HG02938 (cell line): Measurements from ENCODE around the gene ESAM.

ENCODE experiments used
- ATAC-seq: cut with Tn5 transposase; IDR thresholded peaks from one replicate; pipeline ENCODE4 v1.9.1; 2021; ENCODE audit warnings: mild to moderate bottlenecking, moderate library complexity; ENCODE audit not compliant: unreplicated experiment

Gene ESAM

DNA sequence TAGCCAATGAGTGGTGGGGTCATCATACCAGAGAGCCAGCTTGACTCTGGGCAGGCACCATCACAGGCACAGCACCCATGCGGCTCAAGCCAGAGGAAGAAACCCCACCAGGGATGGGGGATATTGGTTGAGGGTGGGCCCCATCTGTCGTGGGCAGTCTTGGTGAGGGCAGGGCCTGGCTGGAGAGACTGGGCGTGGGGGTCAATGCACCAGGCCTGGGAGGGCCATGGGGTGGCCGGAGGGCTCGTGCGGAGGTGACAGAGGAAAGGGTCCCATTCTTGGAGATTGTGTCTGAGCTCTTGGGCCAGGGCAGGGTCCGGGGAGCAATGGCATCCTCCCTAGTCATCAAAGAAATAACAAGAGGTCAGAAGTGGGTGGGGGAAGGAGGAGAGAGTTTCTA lies 8.5 kb downstream of the ESAM start:
- no peak for ATAC-seq

DNA sequence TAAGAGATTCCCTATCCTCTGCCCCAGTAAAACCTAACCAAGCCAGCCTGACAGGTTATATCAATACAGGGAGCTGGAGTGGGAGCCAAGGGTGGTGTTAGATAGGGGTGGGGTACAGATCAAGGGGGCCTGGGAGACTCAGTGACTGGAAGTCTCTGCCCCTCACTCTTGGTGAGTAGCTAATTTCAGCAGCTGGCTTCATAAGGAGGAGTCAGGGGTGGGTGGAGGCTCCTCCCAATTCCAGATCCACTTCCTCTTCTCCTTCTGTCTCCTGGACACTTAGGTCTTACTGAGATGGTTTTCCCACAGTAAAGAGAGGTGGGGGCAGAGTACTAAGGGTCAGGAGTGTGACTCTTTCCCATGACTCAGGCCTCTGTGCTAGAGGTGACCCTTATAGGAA lies 8.9 kb downstream of the ESAM start:
- no peak for ATAC-seq

DNA sequence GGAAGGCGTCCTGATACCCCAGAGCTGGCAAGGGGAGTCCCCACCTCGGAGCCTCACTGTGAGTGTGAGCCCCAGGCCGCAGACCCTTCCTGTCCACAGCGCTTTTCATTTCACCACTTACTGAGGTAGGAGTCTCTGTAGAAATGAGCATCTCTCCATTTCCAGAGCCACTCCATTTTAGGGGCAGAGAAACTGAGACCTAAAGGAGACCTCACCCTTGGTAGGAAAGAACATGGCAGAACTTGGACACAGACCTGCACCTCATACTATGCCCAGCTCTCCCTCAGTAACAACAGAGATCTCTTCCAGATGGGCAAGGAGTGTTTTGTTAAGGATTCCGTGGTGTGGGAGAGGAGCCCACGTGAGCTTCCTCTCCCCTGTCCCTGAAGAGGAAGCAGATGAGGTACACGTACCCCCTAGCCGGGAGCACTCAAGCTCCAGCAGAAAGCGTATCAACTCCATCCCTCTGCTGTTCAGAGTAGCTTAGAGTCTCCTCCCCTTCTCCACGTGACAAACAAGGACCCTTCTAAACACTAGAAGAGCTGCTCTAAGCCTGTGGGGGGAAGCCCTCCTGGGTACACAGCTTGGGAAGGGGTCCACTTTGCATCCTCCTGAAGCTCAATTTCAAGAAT lies 9.5 kb downstream of the ESAM start:
- ATAC-seq = no peak

DNA sequence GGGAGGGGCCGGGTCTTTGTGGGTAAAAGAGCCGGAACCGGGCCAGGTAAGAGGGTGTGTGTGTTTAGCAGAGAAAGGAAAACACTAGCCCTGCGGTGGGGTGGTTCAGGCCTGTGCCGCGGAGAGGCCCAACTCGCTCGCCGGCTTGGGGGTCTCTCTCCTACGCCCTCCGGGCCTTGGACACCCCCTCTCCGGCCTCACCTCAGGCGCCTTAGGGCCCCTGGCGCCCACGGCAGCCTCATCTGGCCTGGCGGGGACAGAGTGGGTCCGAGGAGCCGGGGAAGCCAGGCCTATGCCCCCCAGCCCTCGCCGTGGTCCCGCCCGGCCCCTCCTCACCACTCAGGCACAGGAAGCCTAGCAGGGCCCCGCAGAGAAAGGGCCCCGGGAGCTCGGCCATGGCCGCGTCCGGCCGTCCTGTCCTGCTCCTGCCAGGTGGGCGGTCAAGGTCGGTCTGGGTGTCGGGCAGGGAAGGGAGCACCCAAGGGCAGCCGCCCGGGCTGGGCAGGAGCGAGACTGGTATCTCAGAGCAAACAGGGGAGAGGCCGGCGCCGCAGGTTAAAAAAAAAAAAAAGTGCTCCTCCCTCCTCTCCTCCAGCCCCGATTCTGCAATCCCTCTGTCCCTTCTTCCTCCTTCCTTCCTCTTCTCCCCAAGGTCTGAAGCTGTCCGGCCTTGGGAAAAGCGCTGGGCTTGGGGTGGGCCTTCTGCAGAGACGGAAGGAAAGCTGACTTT lies 10.2 kb downstream of the ESAM start, which contains the start of gene VSIG2:
Gene VSIG2 (minus strand): TSS at position 515 of the 730 bp plus-strand sequence. CDS start 118 bp downstream, at position 397.
- no peak for ATAC-seq

DNA sequence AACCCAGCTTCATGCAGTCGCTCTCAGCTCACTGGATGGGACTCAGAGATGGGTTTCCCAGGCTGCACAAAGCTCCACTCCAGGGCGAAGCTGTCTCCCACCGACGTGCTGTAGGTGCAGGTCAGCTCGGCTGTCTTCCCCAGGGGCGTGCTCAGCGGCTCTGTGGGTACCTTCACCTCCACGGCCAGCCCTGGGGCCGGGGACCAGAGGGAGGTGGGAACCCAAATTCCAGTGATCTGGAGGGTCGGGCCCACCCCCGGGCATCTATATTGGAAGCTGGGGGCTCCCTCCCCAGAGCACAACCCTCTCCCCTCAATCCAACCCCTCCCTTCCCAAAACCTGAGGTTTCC lies 10.7 kb downstream of the ESAM start:
- ATAC-seq = no peak

DNA sequence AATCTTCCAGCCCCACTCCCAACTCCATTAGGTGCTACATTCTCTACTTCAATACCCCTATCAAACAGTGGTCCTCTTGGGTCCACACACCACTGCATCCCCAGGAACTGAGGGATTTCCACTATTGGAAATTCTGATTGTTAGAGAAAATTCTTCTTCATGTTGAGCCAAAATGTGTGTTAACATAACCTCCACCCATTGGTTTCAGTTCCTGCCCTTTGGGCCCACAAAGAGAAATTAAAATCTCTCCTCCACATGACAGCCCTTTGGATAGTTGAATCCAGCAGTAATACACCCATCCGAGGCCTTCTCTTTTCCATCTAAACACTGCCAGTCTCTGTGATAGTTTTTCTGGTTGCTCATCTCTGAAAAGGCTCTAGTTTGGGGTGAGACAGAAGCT lies 12.2 kb downstream of the ESAM start:
- no peak for ATAC-seq

DNA sequence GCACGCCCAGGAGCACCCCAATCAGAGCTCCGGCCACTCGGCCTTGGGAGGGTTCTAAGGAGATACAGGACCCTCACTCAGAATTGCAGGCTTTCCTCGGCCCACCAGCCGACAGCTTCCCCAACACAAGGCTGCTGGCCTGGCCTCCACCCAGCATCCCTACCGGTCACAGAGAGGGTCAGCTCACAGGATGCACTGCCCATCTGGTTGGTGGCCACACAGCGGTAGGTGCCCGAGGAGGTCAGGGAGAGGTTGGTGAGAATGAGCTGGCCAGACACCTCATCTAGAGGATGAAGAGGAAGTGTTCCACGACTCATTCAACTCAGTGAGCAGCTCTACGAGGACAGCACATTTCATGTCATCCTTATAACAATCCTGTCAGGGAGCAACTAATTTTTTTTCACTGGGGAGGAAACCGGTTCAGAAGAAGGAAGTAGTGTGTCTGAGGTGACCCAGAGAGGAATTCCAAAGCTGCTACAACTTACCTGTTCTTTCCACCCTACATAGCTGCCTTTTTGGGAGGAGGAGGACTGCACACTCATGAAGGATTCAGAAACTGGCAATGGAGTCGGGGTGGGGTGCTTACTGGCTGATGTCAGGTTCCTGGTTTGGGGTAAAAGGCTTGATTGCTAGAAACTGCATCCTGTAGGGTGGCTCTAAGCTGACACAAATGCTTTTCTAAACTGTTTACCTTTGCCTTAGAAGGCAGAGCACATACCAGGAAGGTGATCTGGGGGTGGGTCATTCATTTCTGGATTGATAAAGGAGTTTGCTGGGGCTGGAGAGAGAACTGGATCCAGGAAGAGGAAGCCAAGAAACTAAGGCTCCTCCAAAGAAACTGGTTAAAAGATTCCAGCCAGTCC lies 13.4 kb downstream of the ESAM start:
- ATAC-seq = no peak

DNA sequence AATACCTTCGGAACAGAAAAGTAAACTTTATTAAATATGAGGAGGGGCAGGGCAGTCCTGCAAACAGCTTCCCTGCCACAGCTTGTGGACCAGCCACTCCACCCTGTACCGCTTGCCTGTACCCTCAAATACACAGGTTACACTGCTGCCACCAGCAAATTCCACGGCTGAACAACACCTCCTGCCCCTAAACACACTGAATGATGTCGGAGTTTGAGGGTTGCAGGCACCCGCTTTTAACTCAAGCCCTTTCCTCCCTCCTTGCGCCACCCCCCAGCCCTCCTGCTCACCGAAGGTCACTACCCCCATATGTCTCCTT lies 14.0 kb downstream of the ESAM start:
- ATAC-seq = no peak

DNA sequence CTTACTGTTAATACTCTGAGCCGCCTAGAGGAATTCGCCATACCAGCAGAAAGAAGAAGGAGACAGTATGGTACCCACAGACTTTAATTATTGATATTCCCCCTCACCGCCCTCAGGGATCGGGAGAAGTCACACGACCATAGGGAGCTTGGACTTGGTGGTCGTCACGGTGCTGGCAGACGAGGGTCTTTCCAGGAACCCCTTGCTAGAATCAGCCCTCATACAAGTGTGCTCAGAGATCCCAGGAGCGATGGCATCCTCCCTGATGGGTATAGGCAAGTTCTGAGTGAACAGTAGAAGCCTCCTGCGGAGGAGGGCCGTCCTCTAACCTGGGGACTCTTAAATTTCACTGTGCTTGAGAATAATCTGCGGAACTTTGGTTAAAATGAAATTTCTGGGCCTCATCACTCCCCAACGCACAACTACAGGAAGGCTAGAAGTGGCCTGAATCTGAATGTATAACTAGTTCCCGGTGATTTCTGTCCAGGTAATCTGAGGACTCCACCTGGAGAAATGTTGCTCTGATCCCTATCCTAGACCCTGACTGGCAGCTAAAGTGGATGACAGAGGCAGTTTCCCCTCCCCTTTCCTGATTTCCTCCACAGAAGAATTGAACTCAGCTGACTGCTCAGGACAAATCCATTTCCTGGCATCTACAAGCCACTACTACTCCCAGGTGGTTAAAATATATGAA lies 14.5 kb downstream of the ESAM start:
- no peak for ATAC-seq

DNA sequence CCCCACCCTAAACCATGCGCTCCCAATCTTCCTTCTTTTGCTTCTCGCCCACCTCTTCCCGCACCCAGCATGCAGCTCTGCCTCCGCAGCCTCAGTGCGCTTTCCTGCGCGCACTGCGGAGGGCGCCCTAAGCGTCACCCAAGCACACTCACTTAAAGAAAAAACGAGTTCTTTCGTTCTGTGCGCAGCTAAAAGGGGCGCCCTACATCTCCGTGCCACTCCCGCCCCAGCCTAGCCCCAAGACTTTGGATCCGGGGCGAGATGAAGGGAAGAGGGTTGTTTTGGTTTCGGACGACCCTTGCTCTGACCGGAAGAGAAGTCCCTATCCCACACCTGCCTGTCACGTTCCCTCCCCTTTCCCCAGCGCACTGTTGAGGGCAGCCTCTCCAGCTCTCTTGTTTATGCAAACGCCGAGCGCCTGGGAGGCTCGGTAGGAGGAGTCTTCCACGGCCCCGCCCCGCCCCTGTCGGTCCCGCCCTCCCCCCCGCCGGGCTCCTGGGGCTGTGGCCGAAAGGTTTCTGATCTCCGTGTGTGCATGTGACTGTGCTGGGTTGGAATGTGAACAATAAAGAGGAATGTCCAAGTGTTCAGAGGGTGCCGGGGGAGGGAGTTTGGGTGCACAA lies 15.4 kb downstream of the ESAM start:
- peak; percentile 88 for ATAC-seq

DNA sequence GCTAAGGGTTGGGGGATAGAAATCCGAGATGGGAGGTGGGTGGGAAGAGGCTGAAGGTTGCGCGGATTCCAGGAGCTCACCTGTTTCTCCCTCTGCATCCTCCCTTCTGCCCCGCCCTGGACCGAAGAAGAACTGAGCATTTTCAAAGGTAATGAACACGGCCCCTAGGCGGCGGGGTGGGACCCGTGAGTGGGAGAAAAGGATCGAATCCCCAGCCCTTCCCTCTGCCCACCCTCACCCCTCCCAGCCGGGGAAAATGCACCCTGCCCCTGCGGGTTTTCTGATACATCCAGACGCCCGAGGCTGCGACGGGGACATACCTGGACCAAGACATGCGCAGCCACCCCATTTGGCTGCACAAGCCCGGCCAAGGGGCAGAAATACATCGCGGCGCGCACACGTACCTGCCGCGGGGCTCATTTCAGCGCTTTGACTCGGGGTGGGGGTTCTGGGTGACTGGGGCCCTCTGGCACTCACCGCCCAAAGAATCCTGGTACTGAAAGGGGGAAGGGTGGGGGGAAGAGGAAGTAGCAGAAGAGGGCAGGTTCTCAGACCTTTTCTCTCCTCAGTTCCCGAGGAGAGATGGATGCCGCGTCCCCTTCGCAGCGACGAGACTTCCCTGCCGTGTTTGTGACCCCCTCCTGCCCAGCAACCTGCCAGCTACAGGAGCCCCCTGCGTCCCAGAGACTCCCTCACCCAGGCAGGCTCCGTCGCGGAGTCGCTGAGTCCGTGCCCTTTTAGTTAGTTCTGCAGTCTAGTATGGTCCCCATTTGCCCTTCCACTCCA lies 16.1 kb downstream of the ESAM start:
- ATAC-seq = peak; percentile 19

DNA sequence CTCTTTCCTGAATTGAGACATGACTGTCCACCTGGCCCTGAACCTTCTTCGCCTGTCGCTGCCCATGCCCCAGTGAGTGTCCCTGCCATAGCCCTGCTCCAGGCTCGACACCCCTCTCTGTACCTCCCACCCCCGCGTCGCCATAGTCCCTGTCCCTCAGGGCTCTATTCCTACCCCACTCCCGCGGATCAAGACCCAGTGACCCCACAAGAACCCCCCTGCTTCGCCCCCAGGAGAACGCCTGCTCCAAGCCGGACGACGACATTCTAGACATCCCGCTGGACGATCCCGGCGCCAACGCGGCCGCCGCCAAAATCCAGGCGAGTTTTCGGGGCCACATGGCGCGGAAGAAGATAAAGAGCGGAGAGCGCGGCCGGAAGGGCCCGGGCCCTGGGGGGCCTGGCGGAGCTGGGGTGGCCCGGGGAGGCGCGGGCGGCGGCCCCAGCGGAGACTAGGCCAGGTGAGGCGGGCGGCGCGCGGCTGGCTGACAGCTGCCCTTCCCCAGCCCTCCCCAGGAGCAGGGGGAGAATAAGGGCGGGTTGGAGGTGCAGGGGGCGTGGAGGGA lies 16.7 kb downstream of the ESAM start:
- ATAC-seq = no peak

DNA sequence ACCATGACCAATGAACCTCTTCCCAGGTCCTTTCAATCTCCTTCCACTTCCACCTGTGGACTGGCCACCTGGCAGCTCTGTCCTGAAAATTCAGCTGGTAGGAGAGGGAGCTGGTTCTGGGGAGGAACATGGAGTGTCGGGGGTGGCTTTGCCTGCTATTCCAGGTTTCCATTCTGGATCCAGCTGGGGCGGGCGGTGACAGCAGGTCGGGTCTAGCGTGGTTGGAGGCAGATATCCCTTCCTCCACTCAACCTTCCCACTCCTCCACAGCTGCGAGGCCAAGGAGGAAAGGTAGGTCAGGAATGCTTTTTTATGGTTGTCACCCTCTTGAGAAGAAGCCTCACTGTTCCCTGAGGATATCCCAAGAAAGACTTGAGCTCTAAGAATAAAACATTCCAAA lies 19.0 kb downstream of the ESAM start:
- no peak for ATAC-seq

DNA sequence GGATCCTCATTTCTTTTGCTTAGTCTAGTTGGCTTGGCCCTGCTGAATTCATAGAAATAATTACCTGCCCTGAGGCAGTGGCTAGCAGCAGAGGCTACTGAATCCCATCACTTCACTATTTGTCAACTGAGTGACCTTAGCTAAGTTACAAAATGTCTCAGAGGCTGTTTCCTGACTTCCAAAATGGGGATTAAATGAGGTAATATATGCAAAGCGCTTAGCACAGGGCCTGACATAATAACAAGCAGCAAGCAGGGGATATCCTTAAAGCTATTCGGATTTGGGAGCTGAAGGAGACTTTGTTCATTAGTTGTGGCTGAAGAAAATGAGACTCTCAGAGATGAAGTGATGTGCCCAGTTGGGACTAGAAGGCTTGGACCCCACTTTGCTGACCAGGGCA lies 19.5 kb downstream of the ESAM start:
- ATAC-seq = no peak

DNA sequence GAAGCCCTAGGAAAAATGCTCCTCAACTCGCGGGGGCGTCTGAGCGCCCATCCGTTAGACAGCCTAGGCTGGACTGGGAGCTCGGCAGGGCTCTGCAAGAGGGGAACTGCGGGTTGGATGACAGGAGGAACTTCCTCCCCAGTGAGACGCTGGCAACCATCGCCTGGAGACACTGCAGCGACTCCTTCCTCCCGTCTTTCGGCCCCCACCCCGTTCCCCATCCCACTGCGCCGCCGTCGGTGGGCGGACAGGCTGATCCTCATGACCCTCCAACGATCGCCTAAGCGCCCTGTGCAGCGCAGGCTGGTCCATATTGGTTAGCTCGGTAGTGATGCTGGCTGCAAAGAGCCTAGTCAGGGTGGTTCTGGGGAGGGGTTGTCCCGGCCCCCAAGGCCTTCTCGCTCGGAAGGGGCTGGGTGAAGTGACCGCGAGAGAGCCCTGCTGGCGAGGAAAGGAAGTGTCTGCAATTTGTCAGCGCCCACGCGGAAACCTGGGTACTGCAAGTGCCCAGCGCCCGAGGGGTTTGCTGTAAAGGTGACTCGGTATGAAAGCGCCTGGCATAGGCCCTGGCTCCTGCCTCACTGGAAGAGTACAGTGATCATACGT lies 21.7 kb downstream of the ESAM start:
- ATAC-seq = peak; percentile 53

DNA sequence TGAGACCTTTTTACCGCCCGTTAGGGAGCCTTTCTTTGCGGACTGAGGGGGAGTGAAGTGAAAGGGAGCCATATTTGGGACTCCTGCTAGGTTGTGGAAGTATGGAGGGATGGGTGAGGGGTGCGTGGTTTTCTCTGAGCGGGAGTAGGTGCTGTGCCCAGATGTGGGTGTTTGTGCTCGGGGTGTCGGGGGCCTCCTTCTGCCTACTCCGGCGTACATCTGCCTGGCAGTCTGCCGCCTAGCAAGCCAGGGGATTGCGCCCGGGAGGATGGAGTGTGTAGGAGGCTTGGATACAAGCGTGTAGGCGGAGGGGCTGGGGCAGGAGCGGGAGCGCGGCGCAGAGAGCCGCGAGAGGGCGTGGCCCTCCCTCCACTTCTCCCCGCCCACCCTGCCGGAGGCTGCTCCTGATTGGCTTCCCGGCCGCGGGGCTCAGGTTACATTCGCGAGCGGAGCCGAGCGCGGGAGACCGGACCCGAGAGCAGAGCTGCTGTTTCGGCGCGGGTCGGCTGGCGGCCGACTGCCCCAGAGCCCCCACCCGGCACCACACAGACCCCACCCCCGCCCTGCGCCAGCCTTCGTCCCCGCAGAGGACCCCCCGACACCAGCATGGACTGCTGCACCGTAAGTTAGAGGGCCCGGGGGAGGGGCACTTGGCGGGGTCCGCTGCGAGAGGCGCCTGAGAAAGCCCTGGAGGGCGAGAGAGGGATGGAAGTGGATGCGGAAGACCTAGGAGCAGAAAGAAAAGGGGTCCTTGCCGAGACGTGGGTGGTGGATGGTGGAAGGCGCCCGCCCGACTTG lies 22.4 kb downstream of the ESAM start, which contains the start of gene NRGN:
Gene NRGN (plus strand): TSS at position 464 of the 798 bp plus-strand sequence. CDS start 143 bp downstream, at position 607.
- ATAC-seq = peak; percentile 93

DNA sequence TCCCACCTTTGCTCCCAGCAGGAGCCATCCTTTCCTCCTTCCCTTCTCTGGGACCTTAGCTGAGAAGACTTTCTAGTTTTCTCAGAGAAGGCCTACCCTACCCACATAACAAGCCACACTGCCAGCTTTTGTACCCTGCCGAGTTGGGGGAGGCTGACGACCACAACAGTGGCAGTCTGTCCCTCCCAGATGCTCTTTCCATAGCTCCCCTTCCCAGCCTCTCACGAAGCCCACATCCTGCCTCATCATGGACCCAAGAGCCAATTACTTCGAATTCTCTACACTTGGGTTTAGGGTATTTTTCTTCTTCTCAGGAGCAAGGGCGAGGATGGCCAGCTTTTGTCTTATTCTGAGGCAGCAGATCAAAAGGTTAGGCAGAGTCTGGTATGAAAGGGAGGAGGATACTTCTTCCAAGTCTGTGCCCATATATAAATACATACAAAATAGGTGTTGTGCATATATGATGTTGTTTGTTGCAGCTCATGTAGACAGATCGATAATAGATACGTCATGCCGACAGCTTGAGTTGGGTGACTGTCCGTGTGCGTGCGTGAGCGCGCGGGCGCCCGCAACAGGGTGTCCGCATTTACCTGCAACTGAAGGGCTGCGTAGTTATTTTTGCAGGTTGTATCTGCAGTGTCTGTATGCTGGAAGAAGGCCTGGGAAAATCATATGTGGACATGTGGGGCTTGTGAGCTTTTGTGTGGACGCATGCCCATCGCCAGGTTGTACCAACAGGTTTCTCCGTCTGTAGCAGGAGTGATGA lies 23.2 kb downstream of the ESAM start:
- no peak for ATAC-seq
